Right ventricle myocardium inferior (tissue), 1 donor: ENCODE data around the gene RPTOR. TPM values are rescaled to one million over a fixed set of nuclear protein-coding genes. Genes with fewer than 3 reads are reported as not detected.

Experiments
- ATAC-seq: fragments of 200-7000 bp; cut with Tn5 transposase; one replicate; pipeline ENCODE4 v1.9.1; 2020; ENCODE audit warnings: mild to moderate bottlenecking, moderate library complexity
- DNase-seq: peaks from one replicate; pipeline ENCODE4 v3.0.0; 2021; ENCODE audit errors: missing footprints
- intact Hi-C: fragments of 100-400 bp; cut with DNase I; formaldehyde crosslinking; loops from one replicate; pipeline ENCODE4 v1.11.0; 2022
- total RNA-seq: library from RNA; stranded (reverse); fragmentation: NEBNext Ultra II Directional; extraction: Animal tissue kit (Norgen Biotek cat#: 25700); gene quantifications from one replicate; pipeline ENCODE4 v1.2.1, GENCODE V29; 2021
- donor health status: DM: no; HTN: yes; CAD: no; lungs with severe emphysema.

Gene RPTOR
- total RNA-seq, 1 donor from 2014 or later = 18.8 TPM

- ATAC-seq (no peak), DNase-seq (no peak)
- intact Hi-C loops = no loop called here
These were observed 172.5 kb downstream of the RPTOR start for GRCh38 chr17:80716986-80717719.

GRCh38 chr17:80717720-80718083, 173.1 kb downstream of the RPTOR start:
- intact Hi-C loops = no loop called here
- no peak for DNase-seq
- ATAC-seq = no peak

GRCh38 chr17:80718428-80718827, 173.8 kb downstream of the RPTOR start:
- intact Hi-C loops = no loop called here
- ATAC-seq (no peak), DNase-seq (no peak)

- intact Hi-C loops = no loop called here
- ATAC-seq (no peak), DNase-seq (no peak)
These were observed 174.8 kb downstream of the RPTOR start for GRCh38 chr17:80719449-80719848.

GRCh38 chr17:80720610-80721577, 176.3 kb downstream of the RPTOR start:
- ATAC-seq = no peak
- intact Hi-C loops = no loop called here
- DNase-seq = no peak

GRCh38 chr17:80722661-80723060, 178.0 kb downstream of the RPTOR start:
- ATAC-seq (no peak), DNase-seq (no peak)
- intact Hi-C loops = no loop called here

GRCh38 chr17:80724775-80725266, 180.2 kb downstream of the RPTOR start:
- intact Hi-C loops = no loop called here
- DNase-seq (no peak), ATAC-seq (no peak)

- no peak for ATAC-seq
- intact Hi-C loops = no loop called here
These were observed 180.9 kb downstream of the RPTOR start for GRCh38 chr17:80725517-80725916.

GRCh38 chr17:80726558-80727408, 182.1 kb downstream of the RPTOR start:
- ATAC-seq (no peak), DNase-seq (no peak)
- intact Hi-C loops = no loop called here

More at GRCh38 chr17:80725517-80725916, 180.9 kb downstream of the RPTOR start:
- DNase-seq = no peak

- no peak for DNase-seq
- intact Hi-C loops = no loop called here
- ATAC-seq = no peak
These were observed 182.7 kb downstream of the RPTOR start for GRCh38 chr17:80727409-80727755.

- DNase-seq (no peak), ATAC-seq (no peak)
- intact Hi-C loops = no loop called here
These were observed 184.4 kb downstream of the RPTOR start for GRCh38 chr17:80729016-80729415.

- ATAC-seq (no peak), DNase-seq (no peak)
- intact Hi-C loops = no loop called here
These were observed 185.1 kb downstream of the RPTOR start for GRCh38 chr17:80729761-80730160.

GRCh38 chr17:80730739-80731138, 186.1 kb downstream of the RPTOR start:
- DNase-seq = no peak
- intact Hi-C loops = no loop called here
- ATAC-seq = no peak

- intact Hi-C loops = no loop called here
- ATAC-seq (no peak), DNase-seq (no peak)
These were observed 186.7 kb downstream of the RPTOR start for GRCh38 chr17:80731323-80731722.

GRCh38 chr17:80732268-80732667, 187.6 kb downstream of the RPTOR start:
- intact Hi-C loops = no loop called here
- no peak for ATAC-seq
- DNase-seq = no peak

- intact Hi-C loops = no loop called here
- ATAC-seq (no peak), DNase-seq (no peak)
These were observed 192.7 kb downstream of the RPTOR start for GRCh38 chr17:80737106-80738019.

- intact Hi-C loops = no loop called here
- ATAC-seq (no peak), DNase-seq (no peak)
These were observed 193.6 kb downstream of the RPTOR start for GRCh38 chr17:80738020-80738808.
